ENCODE results near the gene DNAJC1. TPM values are rescaled to one million over a fixed set of nuclear protein-coding genes. Genes with fewer than 3 reads are reported as not detected.

Gene DNAJC1
- polyA plus RNA-seq, 2 of the 4 experiments (the other 2 are of a cell fraction) = 19.2 to 34.2 TPM

- ATAC-seq = no peak
- H3K4me3 ChIP-seq = no peak overlapping the region
- ChIA-PET CTCF (interaction anchor here (4.0 kb wide), 1 partner anchor 983 kb away, joined by 11 read pairs; no protein-coding TSS in a partner anchor), POLR2A (no interaction called here)
- TF ChIP-seq POLR2AphosphoS2 (conservative IDR thresholded peaks at IDR 0.05; ENCODE audit: low read length) (no peak), RCOR1 (IDR thresholded peaks at IDR 0.05; ENCODE audit: low read depth, low read length) (no peak), BCL3 (IDR thresholded peaks at IDR 0.05) (no peak), HEYL (CRISPR knock-in tag; IDR thresholded peaks at IDR 0.05) (no peak), ZC3H11A (IDR thresholded peaks at IDR 0.05) (no peak), FOXS1 (CRISPR knock-in tag; IDR thresholded peaks at IDR 0.05) (no peak), CEBPB (IDR thresholded peaks at IDR 0.05) (no peak), EHMT2 (IDR thresholded peaks at IDR 0.05; ENCODE audit: low read depth) (no peak), HOXB5 (CRISPR knock-in tag; IDR thresholded peaks at IDR 0.05) (no peak), E2F6 (IDR thresholded peaks at IDR 0.05; ENCODE audit: borderline replicate concordance, low read depth) (no peak)
- peaks cover 7% of the 10 kb centered on the region; the same call in 1 of the 3 replicates for H3K4me1 ChIP-seq
- no peak for FAIRE-seq
- no peak overlapping the region for H3K27ac ChIP-seq
- no peak overlapping the region for H3K4me2 ChIP-seq
- no peaks in the 10 kb centered on the region; the same call in 2 of the 3 replicates for H3K9me3 ChIP-seq
- DNase-seq (ENCODE audit: low read depth in 1 of 2, low spot score in 1 of 2) = no peak
Observed at GRCh38 chr10:22006379-22006884, 2.9 kb upstream of the DNAJC1 start.

- Histone ChIP-seq H3K4me3 (no peak overlapping the region), H3K4me2 (no peak overlapping the region), H3K4me1 (peaks cover 11% of the 10 kb centered on the region; the same call in 1 of the 3 replicates), H3K27ac (no peak overlapping the region), H3K9me3 (no peaks in the 10 kb centered on the region; the same call in 2 of the 3 replicates)
- ATAC-seq = no peak
- ChIA-PET POLR2A (no interaction called here), CTCF (interaction anchor here (4.0 kb wide), 1 partner anchor 983 kb away, joined by 11 read pairs; no protein-coding TSS in a partner anchor)
- TF ChIP-seq HOXB5 (CRISPR knock-in tag; IDR thresholded peaks at IDR 0.05) (no peak), CHD2 (IDR thresholded peaks at IDR 0.05; ENCODE audit: low read length, partially characterized antibody) (no peak), ZC3H11A (IDR thresholded peaks at IDR 0.05) (no peak), TP53 (CRISPR knock-in tag; IDR thresholded peaks at IDR 0.05) (no peak), POLR2A (IDR thresholded peaks at IDR 0.05; ENCODE audit: low read length) (no peak), FOSB (CRISPR knock-in tag; IDR thresholded peaks at IDR 0.05) (no peak), FOSL2 (IDR thresholded peaks at IDR 0.05) (no peak), FOSL2 (CRISPR knock-in tag; IDR thresholded peaks at IDR 0.05) (no peak), HOXB13 (CRISPR knock-in tag; IDR thresholded peaks at IDR 0.05; ENCODE audit: low read depth) (no peak), ELK1 (IDR thresholded peaks at IDR 0.05; ENCODE audit: low read depth, low read length) (no peak), PHF8 (IDR thresholded peaks at IDR 0.05; ENCODE audit: borderline replicate concordance, low read depth) (no peak)
- DNase-seq (ENCODE audit: low read depth in 1 of 2, low spot score in 1 of 2) = no peak
- FAIRE-seq = no peak
- 58% methylated on average over 2 of the region's 2 CpGs for WGBS (ENCODE audit: missing lambda C conversion rate)
Observed at GRCh38 chr10:22005763-22006162, 2.2 kb upstream of the DNAJC1 start.

GRCh38 chr10:22003964-22004281 is 393 bp upstream of the DNAJC1 start:
- ATAC-seq = no peak
- ChIA-PET CTCF (interaction anchor here (1.0 to 4.0 kb wide), 3 partner anchors 10 to 985 kb away, joined by 3 to 11 read pairs (median 11); no protein-coding TSS in a partner anchor), POLR2A (interaction anchor here (1.3 to 2.6 kb wide), 4 partner anchors 225 to 336 kb away, joined by 3 to 19 read pairs (median 12); partner anchors contain the start of gene COMMD3)
- Histone ChIP-seq H3K4me1 (peaks cover 11% of the 10 kb centered on the region; the same call in 1 of the 3 replicates), H3K4me2 (peak overlapping the region; percentile 83), H3K4me3 (peak overlapping the region; percentile 76), H3K9me3 (no peaks in the 10 kb centered on the region; the same call in 2 of the 3 replicates), H3K27ac (peak overlapping the region; percentile 77 to 91)
- no peak for DNase-seq (ENCODE audit: low read depth in 1 of 2, low spot score in 1 of 2)
- no peak for FAIRE-seq
- TF ChIP-seq FOSL2 (IDR thresholded peaks at IDR 0.05) (no peak), FOSL2 (CRISPR knock-in tag; IDR thresholded peaks at IDR 0.05) (no peak), HDAC2 (IDR thresholded peaks at IDR 0.05) (no peak), MYC (IDR thresholded peaks at IDR 0.05; ENCODE audit: borderline replicate concordance, low read length) (0 out of 2 replicates have a peak, but pooled peaks have one; percentile 5), CEBPB (IDR thresholded peaks at IDR 0.05) (no peak)
- 9% methylated on average over 2 of the region's 2 CpGs for WGBS (ENCODE audit: missing lambda C conversion rate)
